ENCODE measurements around the gene TMEM92.

TMEM92 gene

DNA sequence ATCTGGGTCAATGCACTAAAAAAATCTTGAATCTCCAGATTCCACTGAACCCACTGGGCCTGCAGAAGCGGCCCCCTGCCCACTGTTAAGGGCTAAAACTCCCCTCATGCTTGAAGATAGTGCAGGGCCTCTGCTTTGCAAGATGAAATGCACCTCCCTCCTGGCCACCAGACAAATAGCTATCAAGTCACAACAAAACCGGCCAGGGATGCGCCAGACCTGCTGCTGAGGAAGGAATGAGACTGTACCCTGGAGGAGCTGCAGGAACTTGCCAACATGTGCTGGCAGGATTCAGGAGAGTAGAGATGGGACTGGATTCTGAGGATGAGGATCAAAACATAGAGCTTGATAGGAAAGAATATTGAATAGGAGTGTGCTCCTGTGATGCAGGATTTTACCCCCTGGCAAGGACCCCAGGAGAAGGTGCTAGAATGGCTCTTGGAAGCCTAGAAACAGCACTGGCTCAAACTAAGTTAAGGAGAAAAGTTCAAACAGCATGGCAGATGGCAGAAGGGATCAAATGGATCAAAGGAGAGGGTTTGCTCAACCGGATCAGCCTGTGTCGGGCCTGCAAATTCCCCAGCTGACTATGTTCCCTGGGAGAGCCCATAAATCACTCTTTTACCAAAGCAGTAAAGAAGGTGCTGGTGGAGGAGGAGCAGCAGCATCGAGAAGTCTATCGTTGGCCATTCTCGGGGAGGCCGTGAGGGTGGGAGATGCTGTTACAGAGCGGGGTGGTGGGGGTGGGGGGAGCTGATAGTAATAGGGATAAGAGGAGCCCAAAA is 44.4 kb downstream of the TMEM92 start:
- no peaks in the 10 kb centered on the region for H3K9me3 Mint-ChIP-seq
- DNase-seq (ENCODE audit: low spot score in 2 of 2) (no peak), ATAC-seq (no peak)
- H3K27ac Mint-ChIP-seq: no peak overlapping the region
- H3K36me3 Mint-ChIP-seq: no peaks in the 10 kb centered on the region
- H3K4me1 Mint-ChIP-seq: no peaks in the 10 kb centered on the region
- H3K4me3 Mint-ChIP-seq: no peak overlapping the region

DNA sequence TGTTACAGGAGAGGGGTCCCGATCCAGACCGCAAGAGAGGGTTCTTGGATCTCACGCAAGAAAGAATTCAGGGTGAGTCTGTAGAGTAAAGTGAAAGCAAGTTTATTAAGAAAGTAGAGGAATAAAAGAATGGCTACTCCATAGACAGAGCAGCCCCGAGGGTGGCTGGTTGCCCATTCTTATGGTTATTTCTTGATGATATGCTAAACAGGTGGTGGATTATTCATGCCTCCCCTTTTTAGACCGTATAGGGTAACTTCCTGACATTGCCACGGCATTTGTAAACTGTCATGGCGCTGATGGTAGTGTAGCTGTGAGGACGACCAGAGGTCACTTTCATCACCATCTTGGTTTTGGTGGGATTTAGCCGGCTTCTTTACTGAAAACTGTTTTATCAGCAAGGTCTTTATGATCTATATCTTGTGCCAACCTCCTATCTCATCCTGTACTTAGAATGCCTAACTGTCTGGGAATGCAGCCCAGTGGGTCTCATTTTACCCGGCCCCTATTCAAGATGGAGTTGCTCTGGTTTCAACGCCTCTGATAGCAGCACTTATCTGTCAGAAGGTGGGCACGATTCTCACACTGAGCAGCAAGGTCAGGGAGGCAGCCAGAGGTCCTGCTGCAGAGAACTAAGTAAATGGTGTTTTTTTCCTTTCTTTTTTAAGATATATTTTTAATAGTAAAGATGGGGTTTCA is 45.2 kb downstream of the TMEM92 start:
- H3K27ac Mint-ChIP-seq: no peak overlapping the region
- H3K9me3 Mint-ChIP-seq: no peaks in the 10 kb centered on the region
- ATAC-seq (no peak), DNase-seq (ENCODE audit: low spot score in 2 of 2) (no peak)
- H3K4me1 Mint-ChIP-seq: no peaks in the 10 kb centered on the region
- no peaks in the 10 kb centered on the region for H3K36me3 Mint-ChIP-seq
- no peak overlapping the region for H3K4me3 Mint-ChIP-seq

DNA sequence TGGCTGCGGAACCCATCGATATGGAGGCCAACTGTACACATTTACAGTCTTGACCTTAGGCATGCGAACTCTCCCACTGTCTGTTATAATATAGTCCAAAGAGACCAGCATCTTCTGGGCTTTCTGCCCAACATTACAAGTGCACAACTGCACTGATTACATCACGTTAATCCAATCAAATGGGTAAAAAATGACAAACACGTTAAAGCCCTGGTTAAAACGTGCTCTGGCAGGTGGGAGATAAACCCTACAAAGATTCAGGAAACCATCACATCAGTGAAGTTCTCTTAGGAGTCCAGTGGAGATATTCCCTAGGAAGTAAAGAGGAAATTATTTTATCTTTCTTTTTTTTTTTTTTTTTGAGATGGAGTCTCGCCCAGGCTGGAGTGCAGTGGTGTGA is 48.0 kb downstream of the TMEM92 start:
- DNase-seq (ENCODE audit: low spot score in 2 of 2) (no peak), ATAC-seq (no peak)
- Mint-ChIP-seq H3K9me3 (no peaks in the 10 kb centered on the region), H3K36me3 (peaks cover 6% of the 10 kb centered on the region), H3K4me1 (peaks cover 16% of the 10 kb centered on the region), H3K4me3 (no peak overlapping the region), H3K27ac (no peak overlapping the region)

DNA sequence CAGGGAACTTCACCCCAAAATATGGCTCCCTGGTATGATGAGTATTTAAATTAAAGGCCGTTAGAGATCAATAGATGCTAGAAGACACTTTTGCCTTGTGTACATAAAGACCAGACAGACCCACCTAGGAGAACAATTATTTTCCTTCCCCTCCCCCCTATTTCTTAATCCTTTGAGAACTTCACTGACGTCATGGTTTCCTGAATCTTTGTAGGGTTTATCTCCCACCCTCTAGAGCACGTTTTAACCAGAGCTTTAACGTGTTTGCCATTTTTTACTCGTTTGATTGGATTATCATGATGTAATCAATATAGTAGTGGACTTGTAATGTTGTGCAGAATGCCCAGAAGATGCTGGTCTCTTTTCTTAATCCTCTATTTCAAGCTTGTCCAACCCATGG is 48.8 kb downstream of the TMEM92 start:
- ATAC-seq: no peak
- no peak for DNase-seq (ENCODE audit: low spot score in 2 of 2)
- no peak overlapping the region for H3K4me3 Mint-ChIP-seq
- H3K27ac Mint-ChIP-seq: peak overlapping the region; percentile 19
- peaks cover 17% of the 10 kb centered on the region for H3K4me1 Mint-ChIP-seq
- H3K36me3 Mint-ChIP-seq: peaks cover 6% of the 10 kb centered on the region
- H3K9me3 Mint-ChIP-seq: no peaks in the 10 kb centered on the region

DNA sequence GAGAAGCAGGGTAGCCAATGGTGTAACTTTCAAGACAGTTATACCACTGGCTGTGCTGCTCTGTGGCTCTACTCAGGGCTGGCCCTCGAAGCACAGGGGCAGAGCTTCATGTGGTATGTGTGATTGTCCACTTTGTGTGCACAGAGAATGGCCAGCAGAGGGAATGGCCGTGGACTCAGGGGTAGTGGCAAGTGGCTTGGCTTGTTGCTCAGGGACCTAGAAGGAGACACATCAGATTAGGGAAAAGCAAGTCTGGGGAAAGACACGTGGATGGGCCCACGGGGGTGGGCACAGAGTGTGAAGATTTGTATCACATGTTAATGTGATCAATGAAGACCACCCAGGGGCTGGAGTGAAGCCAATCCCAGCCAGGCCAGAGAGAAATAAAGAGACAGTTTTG is 51.6 kb downstream of the TMEM92 start:
- Mint-ChIP-seq H3K4me3 (no peak overlapping the region), H3K9me3 (no peaks in the 10 kb centered on the region), H3K4me1 (peaks cover 17% of the 10 kb centered on the region), H3K36me3 (peaks cover 6% of the 10 kb centered on the region), H3K27ac (peak overlapping the region; percentile 80)
- DNase-seq (ENCODE audit: low spot score in 2 of 2) (no peak), ATAC-seq (no peak)

DNA sequence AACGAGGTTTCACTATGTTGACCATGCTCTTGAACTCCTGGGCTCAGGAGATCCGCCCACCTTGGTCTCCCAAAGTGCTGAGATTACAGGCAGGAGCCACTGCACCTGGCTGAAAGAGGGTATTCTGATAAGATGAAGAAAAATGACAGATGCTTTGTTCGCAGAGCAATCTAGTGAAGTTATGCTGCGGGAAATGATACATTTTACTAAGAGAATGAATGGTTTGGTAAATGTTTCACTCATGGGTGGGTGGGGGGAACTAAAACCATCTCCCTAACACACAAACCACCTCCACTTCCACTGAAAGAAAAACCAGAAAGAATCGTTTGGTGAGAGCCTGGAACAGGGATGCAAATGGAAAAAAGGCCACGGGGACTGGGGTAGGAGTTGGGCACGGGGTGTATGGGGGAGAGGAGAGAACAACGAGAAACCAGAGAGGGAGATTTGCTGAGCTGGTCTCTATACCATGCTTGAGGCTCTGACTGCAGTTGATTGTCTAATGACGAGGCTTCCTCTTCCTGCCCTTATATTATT is 52.6 kb downstream of the TMEM92 start:
- H3K27ac Mint-ChIP-seq: peak overlapping the region; percentile 70
- H3K4me3 Mint-ChIP-seq: peak overlapping the region; percentile 21
- peaks cover 6% of the 10 kb centered on the region for H3K36me3 Mint-ChIP-seq
- DNase-seq (ENCODE audit: low spot score in 2 of 2): no peak
- peaks cover 24% of the 10 kb centered on the region for H3K4me1 Mint-ChIP-seq
- ATAC-seq: peak; percentile 65
- H3K9me3 Mint-ChIP-seq: no peaks in the 10 kb centered on the region

DNA sequence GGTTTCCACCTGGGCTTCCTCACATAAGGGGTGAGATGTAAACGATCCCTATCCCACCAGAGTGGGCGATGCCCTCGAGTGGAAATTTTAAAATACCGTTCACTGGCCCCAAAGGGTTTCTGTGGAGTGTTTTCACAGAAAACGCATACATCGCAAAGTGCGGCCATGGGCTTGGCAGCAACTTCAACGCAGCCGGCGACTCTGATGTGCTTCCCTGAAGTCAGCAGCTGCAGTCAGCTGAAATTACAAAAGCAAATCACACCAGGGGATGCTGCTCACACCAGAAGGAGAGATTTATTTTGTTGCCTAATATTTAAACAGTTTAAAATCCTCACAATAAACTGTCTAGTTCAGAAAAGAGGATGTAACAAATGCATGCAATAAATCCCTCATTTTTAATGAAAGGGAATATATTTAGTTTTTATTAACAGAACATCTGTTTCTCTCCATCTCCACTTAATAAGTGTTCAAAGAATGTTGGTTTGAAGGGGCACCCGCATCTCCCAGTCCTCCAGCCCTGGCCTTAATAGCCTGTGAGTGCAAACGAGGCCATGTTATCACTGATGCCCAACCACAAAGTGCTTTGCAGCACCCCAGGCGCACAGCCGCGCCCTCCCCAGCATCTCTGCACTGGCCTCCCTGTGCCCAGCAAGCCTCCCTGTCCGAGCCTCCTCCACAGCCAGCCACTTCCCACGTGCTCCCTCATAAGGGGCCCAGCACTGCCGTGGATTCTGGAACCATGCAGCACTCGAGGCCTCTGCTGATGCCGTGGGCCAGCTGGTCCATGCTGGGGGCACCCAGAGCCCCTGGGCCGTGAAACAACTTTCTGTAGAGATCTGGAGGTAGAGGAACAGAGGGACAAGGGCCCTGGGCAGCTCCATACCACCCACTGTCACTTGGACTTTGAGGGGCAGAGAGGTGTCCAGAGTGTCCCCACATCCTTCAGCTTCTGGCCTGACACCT is 54.4 kb downstream of the TMEM92 start:
- Mint-ChIP-seq H3K9me3 (no peaks in the 10 kb centered on the region), H3K27ac (peak overlapping the region; percentile 70), H3K36me3 (peaks cover 6% of the 10 kb centered on the region), H3K4me3 (no peak overlapping the region), H3K4me1 (peaks cover 29% of the 10 kb centered on the region)
- ATAC-seq (no peak), DNase-seq (ENCODE audit: low spot score in 2 of 2) (no peak)

DNA sequence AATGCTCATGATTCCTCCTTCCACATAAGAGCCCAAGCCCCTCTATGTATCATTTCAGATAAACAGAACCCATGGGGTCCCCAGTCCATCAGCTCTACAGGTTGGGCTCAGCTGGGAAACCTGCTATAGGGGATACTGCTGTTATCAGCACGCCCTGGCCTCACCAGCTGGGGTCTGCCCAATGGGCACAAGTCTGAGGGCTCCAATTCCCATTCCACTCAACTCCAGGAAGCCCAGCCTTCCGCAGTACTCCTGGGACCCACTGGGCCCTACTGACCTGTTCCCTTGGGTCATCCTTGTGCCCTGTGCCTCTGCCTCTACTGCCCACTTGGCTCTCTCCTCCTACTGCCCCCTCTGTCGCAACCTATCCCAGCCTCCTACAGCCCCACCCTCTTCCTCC is 55.5 kb downstream of the TMEM92 start:
- no peak overlapping the region for H3K4me3 Mint-ChIP-seq
- DNase-seq (ENCODE audit: low spot score in 2 of 2): no peak
- H3K36me3 Mint-ChIP-seq: peaks cover 6% of the 10 kb centered on the region
- no peaks in the 10 kb centered on the region for H3K9me3 Mint-ChIP-seq
- peak overlapping the region; percentile 48 for H3K27ac Mint-ChIP-seq
- H3K4me1 Mint-ChIP-seq: peaks cover 29% of the 10 kb centered on the region
- no peak for ATAC-seq

DNA sequence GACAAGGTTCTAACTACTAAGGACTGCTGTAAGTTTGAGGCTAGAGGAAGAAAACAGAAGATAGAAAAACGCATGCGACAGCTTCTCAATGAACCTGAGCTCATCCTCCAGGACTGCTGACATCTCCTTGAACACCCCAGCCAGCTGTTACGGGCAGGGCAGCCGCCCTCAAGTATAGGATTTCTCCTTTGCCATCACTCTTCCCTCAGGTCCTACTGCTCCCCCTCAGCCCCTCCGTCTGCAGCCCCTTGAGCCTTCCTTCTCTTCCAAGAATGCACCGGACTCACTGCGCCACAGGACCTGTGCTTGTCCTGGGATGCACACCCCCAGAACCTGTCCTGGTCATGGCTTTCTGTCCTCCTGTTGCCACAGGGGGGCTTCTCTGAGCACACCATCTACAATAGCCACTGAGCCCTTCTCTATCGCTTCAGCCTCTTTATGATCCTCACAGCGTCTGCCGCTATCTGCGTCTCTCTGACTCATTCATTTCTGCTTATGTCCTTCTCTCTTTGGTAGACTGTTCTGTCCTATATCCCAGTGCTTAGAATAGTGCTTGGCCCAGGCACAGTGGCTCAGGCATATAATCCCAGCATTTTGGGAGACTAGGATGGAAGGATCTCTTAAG is 56.0 kb downstream of the TMEM92 start:
- no peaks in the 10 kb centered on the region for H3K9me3 Mint-ChIP-seq
- H3K4me3 Mint-ChIP-seq: no peak overlapping the region
- DNase-seq (ENCODE audit: low spot score in 2 of 2) (no peak), ATAC-seq (no peak)
- peaks cover 6% of the 10 kb centered on the region for H3K36me3 Mint-ChIP-seq
- H3K27ac Mint-ChIP-seq: peak overlapping the region; percentile 3
- H3K4me1 Mint-ChIP-seq: peaks cover 29% of the 10 kb centered on the region

Data from stimulated activated effector memory CD8-positive, alpha-beta T cell treated with anti-CD3 and anti-CD28 coated beads, Interleukin-12 subunit alpha, Interleukin-12 subunit beta, amount 100 ng/mL, for 72 hours (primary cell).